Nephron progenitor cell (in vitro differentiated cells): ENCODE data around the gene GPC5.

Experiments used
- DNase-seq: peaks from one replicate; pipeline ENCODE4 v3.0.0; 2021
- H3K27ac Mint-ChIP-seq: 2 replicates; pipeline ENCODE4 v1.8.0; 2021; ENCODE audit warnings: mild to moderate bottlenecking, moderate library complexity, mixed read lengths
- H3K27me3 Mint-ChIP-seq: 2 replicates; pipeline ENCODE4 v1.8.0; 2021; ENCODE audit warnings: mild to moderate bottlenecking, low read depth, mixed read lengths; ENCODE audit not compliant: poor library complexity
- H3K36me3 Mint-ChIP-seq: 2 replicates; pipeline ENCODE4 v1.8.0; 2021; ENCODE audit warnings: low read depth, mixed read lengths
- H3K4me1 Mint-ChIP-seq: 2 replicates; pipeline ENCODE4 v1.8.0; 2021; ENCODE audit warnings: mixed read lengths
- H3K4me3 Mint-ChIP-seq: 2 replicates; pipeline ENCODE4 v1.8.0; 2021; ENCODE audit warnings: mild to moderate bottlenecking, moderate library complexity, mixed read lengths
- H3K9me3 Mint-ChIP-seq: 2 replicates; pipeline ENCODE4 v1.8.0; 2021; ENCODE audit warnings: mild to moderate bottlenecking, moderate library complexity, mixed read lengths
- CTCF ChIP-seq: fragments of 200-600 bp; sonication (generic); IDR thresholded peaks from 2 replicates; pipeline ENCODE4 v1.5.0; 2021; ENCODE audit warnings: antibody characterized with exemption

The GPC5 gene

GRCh38 chr13:92842145-92842544 is 1443.7 kb downstream of the GPC5 start:
- no peak overlapping the region for H3K4me3 Mint-ChIP-seq
- H3K36me3 Mint-ChIP-seq = no peaks in the 10 kb centered on the region
- no peaks in the 10 kb centered on the region for H3K27me3 Mint-ChIP-seq
- no peak overlapping the region for H3K27ac Mint-ChIP-seq
- peaks cover 4% of the 10 kb centered on the region for H3K9me3 Mint-ChIP-seq
- no peaks in the 10 kb centered on the region for H3K4me1 Mint-ChIP-seq
- DNase-seq = no peak
- TF ChIP-seq CTCF = no peak

DNA sequence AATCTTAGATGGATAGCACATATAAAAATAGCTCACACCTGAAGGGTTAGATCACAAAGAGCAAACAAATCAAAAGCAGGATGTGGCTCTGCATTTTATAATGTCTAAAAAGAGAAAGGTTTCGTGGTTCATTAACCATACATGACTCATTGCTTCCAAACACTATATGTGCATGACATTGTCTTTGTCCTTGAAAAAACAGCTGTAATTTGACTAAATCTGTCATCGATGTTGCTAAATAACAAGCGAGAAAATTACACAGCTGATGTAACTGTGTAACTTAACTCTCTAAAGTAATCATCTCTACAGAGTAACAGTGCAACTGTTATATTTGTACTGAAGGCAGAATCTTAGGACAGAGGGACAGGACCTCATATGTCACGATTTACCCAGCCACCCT is 1445.1 kb downstream of the GPC5 start:
- Mint-ChIP-seq H3K36me3 (no peaks in the 10 kb centered on the region), H3K4me3 (no peak overlapping the region), H3K9me3 (peaks cover 4% of the 10 kb centered on the region), H3K4me1 (no peaks in the 10 kb centered on the region), H3K27me3 (no peaks in the 10 kb centered on the region), H3K27ac (no peak overlapping the region)
- DNase-seq = no peak
- TF ChIP-seq CTCF = no peak

GRCh38 chr13:92849381-92849780 is 1451.0 kb downstream of the GPC5 start:
- Mint-ChIP-seq H3K9me3 (no peaks in the 10 kb centered on the region), H3K27me3 (no peaks in the 10 kb centered on the region), H3K36me3 (no peaks in the 10 kb centered on the region), H3K27ac (no peak overlapping the region), H3K4me3 (no peak overlapping the region), H3K4me1 (no peaks in the 10 kb centered on the region)
- DNase-seq = no peak
- TF ChIP-seq CTCF = no peak

- no peak for DNase-seq
- Mint-ChIP-seq H3K9me3 (no peaks in the 10 kb centered on the region), H3K36me3 (no peaks in the 10 kb centered on the region), H3K27me3 (no peaks in the 10 kb centered on the region), H3K27ac (no peak overlapping the region), H3K4me3 (no peak overlapping the region), H3K4me1 (no peaks in the 10 kb centered on the region)
- no peak for TF ChIP-seq CTCF
These were observed 1466.3 kb downstream of the GPC5 start for GRCh38 chr13:92864584-92865284.

- DNase-seq = no peak
- Mint-ChIP-seq H3K9me3 (no peaks in the 10 kb centered on the region), H3K4me3 (no peak overlapping the region), H3K27me3 (no peaks in the 10 kb centered on the region), H3K36me3 (no peaks in the 10 kb centered on the region), H3K27ac (no peak overlapping the region), H3K4me1 (peaks cover 4% of the 10 kb centered on the region)
- TF ChIP-seq CTCF = no peak
These were observed 1474.6 kb downstream of the GPC5 start for GRCh38 chr13:92873029-92873428.

GRCh38 chr13:92886535-92887077 is 1488.2 kb downstream of the GPC5 start:
- Mint-ChIP-seq H3K4me1 (no peaks in the 10 kb centered on the region), H3K27ac (no peak overlapping the region), H3K27me3 (peaks cover 4% of the 10 kb centered on the region), H3K9me3 (no peaks in the 10 kb centered on the region), H3K4me3 (no peak overlapping the region), H3K36me3 (no peaks in the 10 kb centered on the region)
- TF ChIP-seq CTCF = no peak
- DNase-seq = no peak
